MM.1S (cell line): ENCODE measurements around the gene ARHGAP36.

Experiments
- EZH2 ChIP-seq: fragments of 300-600 bp; sonication (generic); optimal IDR thresholded peaks from 2 replicates; pipeline ENCODE3; 2017; ENCODE audit warnings: low read depth, mild to moderate bottlenecking, antibody characterized with exemption, low read length, mixed read lengths
- TF ChIP-seq, protein P1 (sequence below): fragments of 300-600 bp; sonication (generic); IDR thresholded peaks from 2 replicates; pipeline ENCODE4 v1.5.1; 2016; ENCODE audit warnings: antibody characterized with exemption, low read length, mixed read lengths

DNA sequence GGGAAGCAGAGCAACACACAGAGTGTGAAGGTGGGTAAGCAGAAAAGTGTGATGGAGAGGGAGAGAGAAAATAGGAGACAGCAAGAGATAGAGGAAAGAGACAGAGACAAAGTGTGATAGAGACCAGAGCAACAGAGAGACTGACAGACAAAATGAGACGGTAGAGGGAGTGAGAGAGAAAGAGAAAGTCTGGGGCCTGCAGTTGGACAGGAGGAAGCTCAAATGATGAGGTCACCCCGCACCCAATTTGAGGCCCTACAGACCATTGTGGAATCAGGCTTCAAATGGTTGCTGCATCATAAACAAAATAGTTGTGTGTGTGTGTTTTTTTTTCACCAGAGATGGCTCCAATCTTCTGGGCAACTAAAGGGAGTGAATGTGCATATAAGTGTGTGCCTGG lies 48.0 kb upstream of the ARHGAP36 start:
- TF ChIP-seq, protein P1, sequence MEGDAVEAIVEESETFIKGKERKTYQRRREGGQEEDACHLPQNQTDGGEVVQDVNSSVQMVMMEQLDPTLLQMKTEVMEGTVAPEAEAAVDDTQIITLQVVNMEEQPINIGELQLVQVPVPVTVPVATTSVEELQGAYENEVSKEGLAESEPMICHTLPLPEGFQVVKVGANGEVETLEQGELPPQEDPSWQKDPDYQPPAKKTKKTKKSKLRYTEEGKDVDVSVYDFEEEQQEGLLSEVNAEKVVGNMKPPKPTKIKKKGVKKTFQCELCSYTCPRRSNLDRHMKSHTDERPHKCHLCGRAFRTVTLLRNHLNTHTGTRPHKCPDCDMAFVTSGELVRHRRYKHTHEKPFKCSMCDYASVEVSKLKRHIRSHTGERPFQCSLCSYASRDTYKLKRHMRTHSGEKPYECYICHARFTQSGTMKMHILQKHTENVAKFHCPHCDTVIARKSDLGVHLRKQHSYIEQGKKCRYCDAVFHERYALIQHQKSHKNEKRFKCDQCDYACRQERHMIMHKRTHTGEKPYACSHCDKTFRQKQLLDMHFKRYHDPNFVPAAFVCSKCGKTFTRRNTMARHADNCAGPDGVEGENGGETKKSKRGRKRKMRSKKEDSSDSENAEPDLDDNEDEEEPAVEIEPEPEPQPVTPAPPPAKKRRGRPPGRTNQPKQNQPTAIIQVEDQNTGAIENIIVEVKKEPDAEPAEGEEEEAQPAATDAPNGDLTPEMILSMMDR: no peak
- TF ChIP-seq EZH2: no peak
